SK-N-SH treated with all-trans-retinoic acid at 6 μM for 48 hours (cell line): ENCODE results near the gene LPP.

ENCODE experiments used
- ATAC-seq: fragments of 200-7000 bp; cut with Tn5 transposase; 3 replicates; pipeline ENCODE4 v1.9.1; 2020; ENCODE audit warnings: mild to moderate bottlenecking, moderate library complexity
- ARNTL ChIP-seq: fragments of 450-650 bp; formaldehyde crosslinking; IDR thresholded peaks from 2 replicates; pipeline ENCODE4 v1.5.0; 2020; ENCODE audit warnings: low read depth, mild to moderate bottlenecking, moderate library complexity, borderline replicate concordance
- BACH2 ChIP-seq: fragments of 250-450 bp; sonication (Bioruptor Pico); IDR thresholded peaks from 2 replicates; pipeline ENCODE4 v1.9.0; 2021; ENCODE audit warnings: mild to moderate bottlenecking, borderline replicate concordance
- CSDC2 ChIP-seq: fragments of 250-450 bp; sonication (Bioruptor Pico); IDR thresholded peaks from 2 replicates; pipeline ENCODE4 v1.5.0; 2020; ENCODE audit warnings: mild to moderate bottlenecking, moderate library complexity
- ESRRG ChIP-seq: fragments of 250-450 bp; sonication (Bioruptor Pico); IDR thresholded peaks from 2 replicates; pipeline ENCODE4 v1.6.1; 2021; ENCODE audit warnings: mild to moderate bottlenecking
- GLIS3 ChIP-seq: fragments of 250-450 bp; sonication (Bioruptor Pico); IDR thresholded peaks from 2 replicates; pipeline ENCODE4 v1.5.0; 2020; ENCODE audit warnings: mild to moderate bottlenecking, moderate library complexity
- ISL1 ChIP-seq: fragments of 250-450 bp; sonication (Bioruptor Pico); IDR thresholded peaks from 2 replicates; pipeline ENCODE4 v2.1.2; 2022; ENCODE audit warnings: mild to moderate bottlenecking, moderate library complexity
- OSR1 ChIP-seq: fragments of 250-450 bp; sonication (Bioruptor Pico); IDR thresholded peaks from 2 replicates; pipeline ENCODE4 v1.8.0; 2022; ENCODE audit warnings: moderate library complexity, mild to moderate bottlenecking, inconsistent platforms
- PPARA ChIP-seq: fragments of 250-450 bp; sonication (Bioruptor Pico); IDR thresholded peaks from 2 replicates; pipeline ENCODE4 v1.5.0; 2020; ENCODE audit warnings: mild to moderate bottlenecking, borderline replicate concordance
- RARB ChIP-seq: fragments of 250-450 bp; sonication (Bioruptor Pico); IDR thresholded peaks from 2 replicates; pipeline ENCODE4 v1.8.0; 2021; ENCODE audit warnings: mild to moderate bottlenecking, moderate library complexity
- SNAI2 ChIP-seq: fragments of 250-450 bp; sonication (Bioruptor Pico); IDR thresholded peaks from 2 replicates; pipeline ENCODE4 v1.5.0; 2020; ENCODE audit warnings: mild to moderate bottlenecking, moderate library complexity
- TCF4 ChIP-seq: fragments of 250-450 bp; sonication (Bioruptor Pico); IDR thresholded peaks from 2 replicates; pipeline ENCODE4 v1.8.0; 2021; ENCODE audit warnings: mild to moderate bottlenecking, moderate library complexity, borderline replicate concordance
- TOX ChIP-seq: fragments of 250-450 bp; sonication (Bioruptor Pico); IDR thresholded peaks from 2 replicates; pipeline ENCODE4 v1.8.0; 2021; ENCODE audit warnings: mild to moderate bottlenecking, moderate library complexity, borderline replicate concordance
- ZC3H10 ChIP-seq: fragments of 250-450 bp; sonication (Bioruptor Pico); IDR thresholded peaks from 2 replicates; pipeline ENCODE4 v1.5.1; 2021; ENCODE audit warnings: mild to moderate bottlenecking, moderate library complexity
- ZFP3 ChIP-seq: fragments of 250-450 bp; sonication (Bioruptor Pico); IDR thresholded peaks from 2 replicates; pipeline ENCODE4 v1.5.0; 2020; ENCODE audit warnings: mild to moderate bottlenecking, moderate library complexity
- ZFP30 ChIP-seq: fragments of 450-650 bp; formaldehyde crosslinking; IDR thresholded peaks from 2 replicates; pipeline ENCODE4 v1.5.0; 2022; ENCODE audit warnings: mild to moderate bottlenecking, moderate library complexity
- ZNF565 ChIP-seq: fragments of 450-650 bp; formaldehyde crosslinking; conservative IDR thresholded peaks from 2 replicates; pipeline ENCODE4 v1.5.0; 2020; ENCODE audit warnings: low read depth, mild to moderate bottlenecking, moderate library complexity
- TF ChIP-seq, protein P1 (sequence below): fragments of 250-450 bp; sonication (Bioruptor Pico); IDR thresholded peaks from 2 replicates; pipeline ENCODE4 v1.5.0; 2020; ENCODE audit warnings: mild to moderate bottlenecking, moderate library complexity
- TF ChIP-seq, protein P2 (sequence below): fragments of 250-450 bp; sonication (Bioruptor Pico); IDR thresholded peaks from 2 replicates; pipeline ENCODE4 v1.5.1; 2021; ENCODE audit warnings: mild to moderate bottlenecking, moderate library complexity
- TF ChIP-seq, protein P3 (sequence below): fragments of 250-450 bp; sonication (Bioruptor Pico); IDR thresholded peaks from 2 replicates; pipeline ENCODE4 v1.5.1; 2020; ENCODE audit warnings: low read depth, mild to moderate bottlenecking, moderate library complexity
- TF ChIP-seq, protein P4 (sequence below): fragments of 250-450 bp; sonication (Bioruptor Pico); IDR thresholded peaks from 2 replicates; pipeline ENCODE4 v1.8.0; 2021; ENCODE audit warnings: low read depth, mild to moderate bottlenecking, moderate library complexity, borderline replicate concordance
- TF ChIP-seq, protein P5 (sequence below): fragments of 250-450 bp; sonication (Bioruptor Pico); IDR thresholded peaks from 2 replicates; pipeline ENCODE4 v1.8.0; 2020; ENCODE audit warnings: mild to moderate bottlenecking, moderate library complexity, borderline replicate concordance

The LPP gene

GRCh38 chr3:188689101-188689574, 535.2 kb downstream of the LPP start:
- TF ChIP-seq, protein P1, sequence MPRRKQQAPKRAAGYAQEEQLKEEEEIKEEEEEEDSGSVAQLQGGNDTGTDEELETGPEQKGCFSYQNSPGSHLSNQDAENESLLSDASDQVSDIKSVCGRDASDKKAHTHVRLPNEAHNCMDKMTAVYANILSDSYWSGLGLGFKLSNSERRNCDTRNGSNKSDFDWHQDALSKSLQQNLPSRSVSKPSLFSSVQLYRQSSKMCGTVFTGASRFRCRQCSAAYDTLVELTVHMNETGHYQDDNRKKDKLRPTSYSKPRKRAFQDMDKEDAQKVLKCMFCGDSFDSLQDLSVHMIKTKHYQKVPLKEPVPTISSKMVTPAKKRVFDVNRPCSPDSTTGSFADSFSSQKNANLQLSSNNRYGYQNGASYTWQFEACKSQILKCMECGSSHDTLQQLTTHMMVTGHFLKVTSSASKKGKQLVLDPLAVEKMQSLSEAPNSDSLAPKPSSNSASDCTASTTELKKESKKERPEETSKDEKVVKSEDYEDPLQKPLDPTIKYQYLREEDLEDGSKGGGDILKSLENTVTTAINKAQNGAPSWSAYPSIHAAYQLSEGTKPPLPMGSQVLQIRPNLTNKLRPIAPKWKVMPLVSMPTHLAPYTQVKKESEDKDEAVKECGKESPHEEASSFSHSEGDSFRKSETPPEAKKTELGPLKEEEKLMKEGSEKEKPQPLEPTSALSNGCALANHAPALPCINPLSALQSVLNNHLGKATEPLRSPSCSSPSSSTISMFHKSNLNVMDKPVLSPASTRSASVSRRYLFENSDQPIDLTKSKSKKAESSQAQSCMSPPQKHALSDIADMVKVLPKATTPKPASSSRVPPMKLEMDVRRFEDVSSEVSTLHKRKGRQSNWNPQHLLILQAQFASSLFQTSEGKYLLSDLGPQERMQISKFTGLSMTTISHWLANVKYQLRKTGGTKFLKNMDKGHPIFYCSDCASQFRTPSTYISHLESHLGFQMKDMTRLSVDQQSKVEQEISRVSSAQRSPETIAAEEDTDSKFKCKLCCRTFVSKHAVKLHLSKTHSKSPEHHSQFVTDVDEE, result no peak
- TF ChIP-seq, protein P2, sequence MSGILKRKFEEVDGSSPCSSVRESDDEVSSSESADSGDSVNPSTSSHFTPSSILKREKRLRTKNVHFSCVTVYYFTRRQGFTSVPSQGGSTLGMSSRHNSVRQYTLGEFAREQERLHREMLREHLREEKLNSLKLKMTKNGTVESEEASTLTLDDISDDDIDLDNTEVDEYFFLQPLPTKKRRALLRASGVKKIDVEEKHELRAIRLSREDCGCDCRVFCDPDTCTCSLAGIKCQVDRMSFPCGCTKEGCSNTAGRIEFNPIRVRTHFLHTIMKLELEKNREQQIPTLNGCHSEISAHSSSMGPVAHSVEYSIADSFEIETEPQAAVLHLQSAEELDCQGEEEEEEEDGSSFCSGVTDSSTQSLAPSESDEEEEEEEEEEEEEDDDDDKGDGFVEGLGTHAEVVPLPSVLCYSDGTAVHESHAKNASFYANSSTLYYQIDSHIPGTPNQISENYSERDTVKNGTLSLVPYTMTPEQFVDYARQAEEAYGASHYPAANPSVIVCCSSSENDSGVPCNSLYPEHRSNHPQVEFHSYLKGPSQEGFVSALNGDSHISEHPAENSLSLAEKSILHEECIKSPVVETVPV (CRISPR knock-in tag), result no peak
- TF ChIP-seq TOX (CRISPR knock-in tag) (no peak), ARNTL (no peak), GLIS3 (CRISPR knock-in tag) (no peak), ZFP3 (no peak), PPARA (CRISPR knock-in tag) (no peak), ZNF565 (CRISPR knock-in tag) (no peak), RARB (CRISPR knock-in tag) (no peak)
- TF ChIP-seq, protein P3, sequence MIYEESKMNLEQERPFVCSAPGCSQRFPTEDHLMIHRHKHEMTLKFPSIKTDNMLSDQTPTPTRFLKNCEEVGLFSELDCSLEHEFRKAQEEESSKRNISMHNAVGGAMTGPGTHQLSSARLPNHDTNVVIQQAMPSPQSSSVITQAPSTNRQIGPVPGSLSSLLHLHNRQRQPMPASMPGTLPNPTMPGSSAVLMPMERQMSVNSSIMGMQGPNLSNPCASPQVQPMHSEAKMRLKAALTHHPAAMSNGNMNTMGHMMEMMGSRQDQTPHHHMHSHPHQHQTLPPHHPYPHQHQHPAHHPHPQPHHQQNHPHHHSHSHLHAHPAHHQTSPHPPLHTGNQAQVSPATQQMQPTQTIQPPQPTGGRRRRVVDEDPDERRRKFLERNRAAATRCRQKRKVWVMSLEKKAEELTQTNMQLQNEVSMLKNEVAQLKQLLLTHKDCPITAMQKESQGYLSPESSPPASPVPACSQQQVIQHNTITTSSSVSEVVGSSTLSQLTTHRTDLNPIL (CRISPR knock-in tag), result no peak
- TF ChIP-seq, protein P4, sequence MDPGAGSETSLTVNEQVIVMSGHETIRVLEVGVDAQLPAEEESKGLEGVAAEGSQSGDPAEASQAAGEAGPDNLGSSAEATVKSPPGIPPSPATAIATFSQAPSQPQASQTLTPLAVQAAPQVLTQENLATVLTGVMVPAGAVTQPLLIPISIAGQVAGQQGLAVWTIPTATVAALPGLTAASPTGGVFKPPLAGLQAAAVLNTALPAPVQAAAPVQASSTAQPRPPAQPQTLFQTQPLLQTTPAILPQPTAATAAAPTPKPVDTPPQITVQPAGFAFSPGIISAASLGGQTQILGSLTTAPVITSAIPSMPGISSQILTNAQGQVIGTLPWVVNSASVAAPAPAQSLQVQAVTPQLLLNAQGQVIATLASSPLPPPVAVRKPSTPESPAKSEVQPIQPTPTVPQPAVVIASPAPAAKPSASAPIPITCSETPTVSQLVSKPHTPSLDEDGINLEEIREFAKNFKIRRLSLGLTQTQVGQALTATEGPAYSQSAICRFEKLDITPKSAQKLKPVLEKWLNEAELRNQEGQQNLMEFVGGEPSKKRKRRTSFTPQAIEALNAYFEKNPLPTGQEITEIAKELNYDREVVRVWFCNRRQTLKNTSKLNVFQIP (CRISPR knock-in tag), result no peak
- no peak for ATAC-seq

DNA sequence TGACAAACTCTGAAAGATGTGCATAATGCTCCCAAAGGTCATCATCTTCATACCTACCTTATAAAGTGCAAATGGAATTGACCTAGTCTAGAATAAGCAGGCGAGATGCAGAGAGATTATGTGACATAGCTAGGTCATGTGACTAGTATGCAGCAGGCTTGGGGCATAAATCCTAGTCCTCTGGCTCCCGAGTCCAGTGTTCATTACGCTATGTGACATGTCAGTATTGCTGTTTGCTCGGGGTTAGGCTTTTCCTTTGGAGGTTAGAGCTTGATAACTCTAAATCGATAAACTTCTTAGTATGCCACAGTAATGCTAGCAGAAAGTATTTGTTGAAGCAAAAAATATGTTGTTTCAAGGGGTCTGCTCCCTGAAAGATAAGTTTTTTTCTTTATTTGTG, 536.1 kb downstream of the LPP start:
- no peak for ATAC-seq
- TF ChIP-seq ZNF565 (CRISPR knock-in tag) (no peak), ARNTL (no peak), PPARA (CRISPR knock-in tag) (no peak), ZC3H10 (CRISPR knock-in tag) (no peak), ZFP30 (CRISPR knock-in tag) (no peak), OSR1 (CRISPR knock-in tag) (no peak), BACH2 (CRISPR knock-in tag) (no peak), TCF4 (no peak), GLIS3 (CRISPR knock-in tag) (no peak), ISL1 (CRISPR knock-in tag) (no peak), TOX (CRISPR knock-in tag) (no peak), ESRRG (CRISPR knock-in tag) (no peak), CSDC2 (CRISPR knock-in tag) (no peak), SNAI2 (CRISPR knock-in tag) (no peak)
- TF ChIP-seq, protein P3 (CRISPR knock-in tag), result no peak
- TF ChIP-seq, protein P4 (CRISPR knock-in tag), result no peak
- TF ChIP-seq, protein P5, sequence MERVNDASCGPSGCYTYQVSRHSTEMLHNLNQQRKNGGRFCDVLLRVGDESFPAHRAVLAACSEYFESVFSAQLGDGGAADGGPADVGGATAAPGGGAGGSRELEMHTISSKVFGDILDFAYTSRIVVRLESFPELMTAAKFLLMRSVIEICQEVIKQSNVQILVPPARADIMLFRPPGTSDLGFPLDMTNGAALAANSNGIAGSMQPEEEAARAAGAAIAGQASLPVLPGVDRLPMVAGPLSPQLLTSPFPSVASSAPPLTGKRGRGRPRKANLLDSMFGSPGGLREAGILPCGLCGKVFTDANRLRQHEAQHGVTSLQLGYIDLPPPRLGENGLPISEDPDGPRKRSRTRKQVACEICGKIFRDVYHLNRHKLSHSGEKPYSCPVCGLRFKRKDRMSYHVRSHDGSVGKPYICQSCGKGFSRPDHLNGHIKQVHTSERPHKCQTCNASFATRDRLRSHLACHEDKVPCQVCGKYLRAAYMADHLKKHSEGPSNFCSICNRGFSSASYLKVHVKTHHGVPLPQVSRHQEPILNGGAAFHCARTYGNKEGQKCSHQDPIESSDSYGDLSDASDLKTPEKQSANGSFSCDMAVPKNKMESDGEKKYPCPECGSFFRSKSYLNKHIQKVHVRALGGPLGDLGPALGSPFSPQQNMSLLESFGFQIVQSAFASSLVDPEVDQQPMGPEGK (CRISPR knock-in tag), result no peak
- TF ChIP-seq, protein P1, result no peak
- TF ChIP-seq, protein P2 (CRISPR knock-in tag), result no peak
